GM18520 (cell line): ENCODE data around the gene LRRC3.

Source experiments
- ATAC-seq: cut with Tn5 transposase; IDR thresholded peaks from one replicate; pipeline ENCODE4 v1.9.1; 2021; ENCODE audit not compliant: unreplicated experiment

Gene LRRC3

DNA sequence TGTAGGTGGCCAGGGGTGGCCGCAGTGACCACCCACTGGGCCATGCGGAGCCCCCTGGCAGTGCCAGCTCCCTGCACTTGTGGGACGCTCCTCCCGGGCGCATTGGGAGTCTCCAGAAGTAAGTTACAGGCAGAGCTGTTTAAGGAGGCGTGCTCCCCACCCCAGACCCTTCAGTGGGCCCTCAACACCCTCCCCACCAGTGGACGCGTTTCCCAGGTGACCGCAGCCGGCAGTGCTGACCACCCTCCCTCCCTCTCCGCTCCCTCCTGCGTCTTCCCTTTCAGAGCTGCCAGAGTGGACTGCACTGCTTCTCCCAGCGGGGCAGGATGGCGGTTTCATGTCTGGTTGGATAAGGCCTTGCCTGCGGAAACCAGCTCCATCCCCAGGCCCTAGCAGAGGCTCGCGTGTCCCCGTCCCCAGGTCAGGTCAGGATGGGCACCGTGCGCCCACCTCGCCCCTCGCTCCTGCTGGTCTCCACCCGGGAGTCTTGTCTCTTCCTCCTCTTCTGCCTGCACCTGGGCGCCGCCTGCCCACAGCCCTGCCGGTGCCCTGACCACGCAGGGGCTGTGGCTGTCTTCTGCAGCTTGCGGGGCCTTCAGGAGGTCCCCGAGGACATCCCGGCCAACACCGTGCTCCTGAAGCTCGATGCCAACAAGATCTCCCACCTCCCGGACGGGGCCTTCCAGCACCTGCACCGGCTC is 1.1 kb downstream of the LRRC3 start:
- no peak for ATAC-seq

- no peak for ATAC-seq
These were observed 1.8 kb downstream of the LRRC3 start for GRCh38 chr21:44456915-44457736.

- no peak for ATAC-seq
These were observed 3.8 kb downstream of the LRRC3 start for GRCh38 chr21:44458971-44459711.

GRCh38 chr21:44459712-44460440 is 4.6 kb downstream of the LRRC3 start:
- ATAC-seq: no peak

DNA sequence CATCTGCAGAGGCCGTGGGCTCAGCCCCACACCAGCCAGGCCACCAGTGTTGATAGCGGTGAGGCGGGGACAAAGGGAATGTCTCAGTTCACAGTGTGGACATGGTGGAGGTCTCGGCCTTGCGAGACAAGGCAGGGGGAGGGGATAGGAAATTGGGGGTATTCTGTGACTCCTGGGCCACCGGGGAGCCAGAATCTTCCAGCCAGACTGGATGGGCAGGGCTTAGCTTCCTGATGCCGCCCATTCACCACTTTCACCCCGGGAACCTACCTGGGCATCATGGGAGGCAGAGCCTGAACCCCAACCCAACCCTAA is 5.1 kb downstream of the LRRC3 start:
- ATAC-seq: no peak

DNA sequence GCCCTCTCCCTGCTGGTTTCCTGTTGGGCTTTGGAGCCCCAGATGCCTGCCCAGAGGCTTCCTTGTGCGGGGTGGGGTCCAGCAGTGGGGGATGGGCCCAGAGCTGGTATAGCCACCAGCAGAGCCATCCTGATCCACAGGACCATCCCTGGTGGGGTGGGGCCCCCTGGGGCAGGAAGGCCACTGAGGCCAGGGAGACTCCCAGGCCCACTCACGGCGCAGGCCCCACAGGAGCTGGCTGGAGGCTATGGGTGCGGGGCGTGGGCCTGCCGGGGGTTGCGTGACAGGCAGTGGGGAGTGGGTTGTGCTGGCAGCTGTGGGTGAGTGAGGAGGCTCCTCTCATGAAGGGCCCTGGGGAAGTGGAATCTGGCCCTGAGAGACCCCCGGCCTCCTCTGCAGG is 5.7 kb downstream of the LRRC3 start:
- no peak for ATAC-seq

DNA sequence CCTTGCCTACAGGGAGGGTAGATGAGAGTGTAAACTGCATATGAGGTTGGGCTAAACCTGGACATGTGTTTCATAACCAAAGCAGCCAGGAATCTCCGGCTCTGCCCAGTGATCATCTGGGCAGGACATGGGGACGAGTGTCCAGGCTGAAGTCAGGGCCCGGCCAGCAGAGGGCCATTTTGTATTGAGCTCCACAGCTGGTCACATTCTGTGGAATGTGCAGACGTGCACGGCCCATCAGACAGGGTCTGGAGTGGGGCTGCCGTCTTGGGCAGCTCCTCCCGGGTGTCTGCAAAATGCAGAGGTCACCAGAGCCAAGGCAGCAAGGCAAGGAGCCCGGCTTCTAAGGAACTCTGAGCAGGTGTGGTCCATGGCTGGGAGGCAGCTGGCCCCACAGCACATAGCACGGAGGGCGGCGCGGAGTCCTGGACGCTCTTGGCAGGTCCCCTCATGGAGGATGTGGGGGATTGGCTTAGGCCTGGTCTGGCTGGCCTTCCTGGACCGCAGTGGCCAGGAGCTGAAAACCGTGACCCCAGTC is 6.2 kb downstream of the LRRC3 start:
- no peak for ATAC-seq

- no peak for ATAC-seq
These were observed 7.0 kb downstream of the LRRC3 start for GRCh38 chr21:44462086-44462833.

GRCh38 chr21:44462834-44463200 is 7.5 kb downstream of the LRRC3 start:
- no peak for ATAC-seq

DNA sequence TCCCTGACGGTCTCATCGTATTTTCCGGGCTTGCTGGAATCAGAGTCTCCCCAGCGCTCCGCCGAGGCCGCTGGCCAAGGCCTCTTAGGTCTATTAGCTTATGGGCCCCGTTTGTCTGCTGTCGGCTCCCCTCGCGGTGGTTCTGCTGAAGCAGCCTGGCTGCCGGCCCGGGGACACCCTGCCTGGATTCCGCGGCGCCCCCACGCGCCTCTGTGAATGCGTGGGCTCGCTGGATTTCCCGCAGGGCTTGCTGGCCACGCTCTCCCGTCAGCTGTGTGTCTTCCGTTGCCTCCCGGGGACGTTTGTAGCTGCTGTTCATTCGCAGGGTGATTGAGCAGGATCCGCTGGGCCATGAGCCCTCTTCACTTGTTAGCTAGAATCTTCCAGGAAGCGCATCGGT is 8.4 kb downstream of the LRRC3 start:
- no peak for ATAC-seq

GRCh38 chr21:44464351-44464750 is 9.0 kb downstream of the LRRC3 start:
- no peak for ATAC-seq

DNA sequence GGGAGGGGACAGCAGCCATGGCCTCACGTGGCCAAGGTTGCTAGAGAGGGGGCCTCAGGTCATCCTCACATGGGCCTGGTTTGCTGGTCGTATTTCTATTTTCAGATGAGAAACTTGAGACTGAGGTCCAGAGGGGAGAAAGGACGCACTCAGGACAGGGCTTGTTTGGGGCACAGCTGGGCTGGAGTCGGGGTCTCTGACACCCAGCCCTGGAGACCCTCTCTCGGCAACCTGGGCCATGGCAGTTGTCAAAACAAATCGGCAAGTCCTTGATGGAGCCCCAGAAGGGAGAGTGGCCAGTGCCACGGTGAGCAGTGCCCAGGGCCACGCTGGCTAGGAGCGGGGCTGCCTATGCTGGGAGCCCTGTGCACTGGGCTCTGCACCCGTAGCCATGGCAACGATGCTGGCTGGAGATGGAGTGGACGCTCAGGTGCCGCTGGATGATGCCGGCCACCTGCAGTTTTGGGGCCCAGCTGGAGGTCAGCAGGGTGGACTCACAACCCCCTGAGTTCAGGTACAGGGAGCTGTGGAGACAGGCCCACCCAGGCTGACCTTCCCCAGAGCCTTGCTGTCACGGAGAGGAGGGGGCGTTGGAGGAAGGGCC is 11.1 kb downstream of the LRRC3 start:
- no peak for ATAC-seq

DNA sequence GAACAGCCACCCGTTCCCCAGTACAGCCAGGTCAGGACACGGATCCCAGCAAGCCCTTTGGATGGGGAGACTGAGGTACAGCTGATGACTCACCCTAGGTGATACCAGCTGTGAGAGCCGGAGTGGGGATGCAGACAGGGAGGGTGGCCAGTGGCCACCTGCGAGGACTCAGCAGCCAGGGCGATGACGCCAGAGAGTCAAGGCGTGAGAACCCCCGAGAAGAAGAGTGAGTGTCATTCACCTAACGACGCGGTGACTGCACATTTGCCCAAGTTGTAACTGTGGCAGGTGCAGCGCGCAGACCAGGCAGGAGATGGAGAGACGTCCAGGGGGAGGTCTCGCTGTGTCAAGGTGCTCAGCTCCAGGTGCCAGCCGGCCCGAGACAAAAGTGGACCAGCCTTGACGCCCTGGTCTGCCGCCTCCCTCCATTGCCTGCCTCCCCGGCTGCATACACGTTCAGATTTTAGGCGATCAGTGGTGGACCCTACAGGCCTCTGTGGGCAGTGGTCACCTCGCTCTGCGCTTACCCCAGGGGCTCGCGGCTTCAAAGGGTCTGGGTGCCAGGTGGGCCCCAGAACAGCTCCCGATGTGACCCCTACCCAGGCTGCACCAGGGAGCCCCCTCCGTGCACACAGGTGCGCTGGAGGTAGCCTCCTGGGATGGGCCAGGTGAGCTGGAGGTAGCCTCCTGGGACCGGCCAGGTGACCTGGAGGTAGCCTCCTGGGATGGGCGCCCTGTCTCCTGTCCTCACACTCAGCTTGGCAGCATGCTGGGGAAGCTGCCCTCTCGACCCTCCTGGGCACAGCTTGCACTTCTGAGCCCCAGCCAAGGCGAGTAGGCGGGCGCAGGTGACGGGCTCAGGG is 11.9 kb downstream of the LRRC3 start:
- ATAC-seq: no peak

- no peak for ATAC-seq
These were observed 12.5 kb downstream of the LRRC3 start for GRCh38 chr21:44467859-44468195.

DNA sequence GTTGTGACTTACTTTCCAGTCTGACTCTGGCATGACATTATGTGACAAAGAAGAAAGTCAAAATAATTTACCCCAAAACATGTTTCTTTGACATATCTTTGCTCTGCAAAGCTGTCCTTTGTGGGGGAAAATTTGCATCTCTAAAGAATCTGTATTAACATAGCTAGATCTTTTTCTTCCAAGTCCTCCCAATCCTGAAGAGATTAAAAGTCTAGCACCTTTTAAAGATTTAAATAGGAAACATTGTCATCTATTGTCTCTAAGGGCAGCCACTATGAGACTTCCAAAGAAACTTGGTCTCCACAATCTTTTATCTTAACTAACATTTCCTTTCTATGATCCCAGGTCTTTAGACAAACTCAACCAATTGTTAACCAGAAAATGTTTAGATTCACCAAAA is 16.0 kb downstream of the LRRC3 start:
- no peak for ATAC-seq

GRCh38 chr21:44471996-44472395 is 16.7 kb downstream of the LRRC3 start:
- no peak for ATAC-seq

DNA sequence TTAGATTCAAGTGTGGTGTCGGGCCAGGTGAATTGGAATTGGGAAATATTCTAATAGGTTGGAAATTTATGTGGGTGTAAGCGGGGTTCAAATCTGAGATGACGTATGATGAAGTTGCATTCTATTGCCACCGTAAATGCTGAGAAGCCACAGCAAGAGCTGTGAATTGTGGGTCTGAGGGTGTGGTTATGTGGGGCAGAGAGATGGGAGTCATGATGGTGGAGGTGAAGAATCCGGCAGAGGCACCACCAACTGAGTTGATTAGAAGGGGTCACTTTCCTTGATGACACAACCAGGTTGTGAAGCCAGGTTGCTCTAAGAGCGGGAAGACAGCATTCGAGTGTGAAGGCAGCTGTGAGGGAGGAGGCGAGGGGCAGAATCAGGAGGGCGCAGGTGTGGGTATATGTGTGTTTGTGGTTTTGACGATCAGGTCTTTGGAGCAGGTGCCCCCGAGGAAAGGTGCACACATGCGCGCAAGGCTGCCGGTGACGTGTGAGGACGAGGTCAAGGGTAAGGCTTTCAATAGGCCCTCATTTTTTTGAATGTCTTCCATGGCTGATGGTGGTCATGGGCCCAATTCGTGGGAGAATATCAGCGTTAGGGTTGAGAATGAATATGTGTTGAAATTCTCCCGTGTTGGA is 18.7 kb downstream of the LRRC3 start:
- ATAC-seq: no peak

DNA sequence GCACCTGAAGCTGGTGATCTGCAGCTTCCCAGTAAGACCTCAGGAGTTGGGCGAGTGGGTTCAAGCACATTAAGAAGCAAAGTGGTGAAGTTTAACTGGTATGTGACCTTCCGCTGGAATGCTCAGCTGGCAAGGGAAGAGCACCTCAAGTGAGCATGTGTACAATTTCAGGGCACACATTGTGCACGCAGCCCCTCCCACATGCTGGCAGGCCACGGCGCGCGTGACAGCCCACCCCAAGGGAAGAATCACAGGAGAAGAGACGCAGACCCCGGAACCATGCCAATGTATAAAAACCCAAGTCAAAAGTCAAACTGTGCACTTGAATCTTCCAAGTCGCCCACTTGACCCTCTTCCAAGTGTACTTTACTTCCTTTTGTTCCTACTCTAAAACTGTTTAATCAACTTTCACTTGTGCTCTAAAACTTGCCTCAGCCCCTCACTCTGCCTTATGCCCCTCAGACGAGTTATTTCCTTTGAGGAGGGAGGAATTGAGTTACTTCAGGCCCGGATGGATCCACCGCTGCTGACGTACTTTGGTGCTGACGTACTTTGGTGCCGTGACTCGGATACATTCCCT is 20.0 kb downstream of the LRRC3 start:
- ATAC-seq: no peak
